Measurements from ENCODE around the gene SRPRA. TPM values are rescaled to one million over a fixed set of nuclear protein-coding genes. Genes with fewer than 3 reads are reported as not detected.
A peak's percentile ranks its signal among the peaks of the same experiment; 100 is the strongest.

SRPRA gene
- total RNA-seq, 1 donor from 2014 or later, result 39.5 TPM

- DNase-seq (ENCODE audit: low read depth in 2 of 2), result peak; percentile 29 to 87
Observed at GRCh38 chr11:126231725-126232459, 36.8 kb downstream of the SRPRA start.

GRCh38 chr11:126229858-126230540, 38.7 kb downstream of the SRPRA start:
- DNase-seq (ENCODE audit: low read depth in 2 of 2), result peak; percentile 5 to 50

- no peak for DNase-seq (ENCODE audit: low read depth in 2 of 2)
Observed at GRCh38 chr11:126226334-126227084, 42.2 kb downstream of the SRPRA start.

- no peak for DNase-seq (ENCODE audit: low read depth in 2 of 2)
Observed at GRCh38 chr11:126225295-126225665, 43.4 kb downstream of the SRPRA start.

- no peak for DNase-seq (ENCODE audit: low read depth in 2 of 2)
Observed at GRCh38 chr11:126224647-126225294, 43.9 kb downstream of the SRPRA start.

- no peak for DNase-seq (ENCODE audit: low read depth in 2 of 2)
Observed at GRCh38 chr11:126219547-126219946, 49.1 kb downstream of the SRPRA start.

GRCh38 chr11:126217491-126217890, 51.2 kb downstream of the SRPRA start:
- no peak for DNase-seq (ENCODE audit: low read depth in 2 of 2)

GRCh38 chr11:126216526-126217305, 52.0 kb downstream of the SRPRA start:
- DNase-seq (ENCODE audit: low read depth in 2 of 2), result no peak

GRCh38 chr11:126214841-126215240, 53.9 kb downstream of the SRPRA start:
- peak in 1 of 2 donors; percentile 61 for DNase-seq (ENCODE audit: low read depth in 2 of 2)

- no peak for DNase-seq (ENCODE audit: low read depth in 2 of 2)
Observed at GRCh38 chr11:126214441-126214840, 54.3 kb downstream of the SRPRA start.

Other genes with a start within 250 kb of the SRPRA start
- 0.65 and 4.4 TPM in 2 replicates for gene CDON, start 206.0 kb downstream of the SRPRA start, total RNA-seq
- gene RPUSD4, start 57.2 kb downstream of the SRPRA start, total RNA-seq, result 22.0 and 26.2 TPM in 2 replicates
- 19.4 and 25.6 TPM in 2 replicates for gene FAM118B, start 57.1 kb downstream of the SRPRA start, total RNA-seq
- gene FOXRED1, start 259 bp upstream of the SRPRA start, total RNA-seq, result 6.2 and 8.1 TPM in 2 replicates
- gene TIRAP, start 14.2 kb upstream of the SRPRA start, total RNA-seq, result 2.6 and 4.2 TPM in 2 replicates
- gene DCPS, start 35.2 kb upstream of the SRPRA start, total RNA-seq, result 4.4 and 10.5 TPM in 2 replicates
- 12.9 and 14.7 TPM in 2 replicates for gene ST3GAL4, start 86.8 kb upstream of the SRPRA start, total RNA-seq

All from lung microvascular endothelial cell (primary cell).